GM23338 (cell line): Measurements from ENCODE around the gene CAPN15. TPM values are rescaled to one million over a fixed set of nuclear protein-coding genes. Genes with fewer than 3 reads are reported as not detected.

Source experiments
- ATAC-seq: fragments of 200-7000 bp; cut with Tn5 transposase; 3 replicates; pipeline ENCODE4 v1.9.1; 2020
- DNase-seq: peaks from one replicate; pipeline ENCODE4 v3.0.0-alpha.2; 2015; ENCODE audit warnings: low spot score
- H2AFZ ChIP-seq: fragments of 200-600 bp; sonication (generic); 2 replicates; pipeline ENCODE4 v1.8.0; 2016; ENCODE audit warnings: antibody characterized with exemption, mild to moderate bottlenecking, moderate library complexity
- H3F3A ChIP-seq: fragments of 200-600 bp; sonication (generic); replicated peaks from 2 replicates; pipeline ENCODE4 v1.8.0; 2017; ENCODE audit warnings: antibody characterized with exemption, mixed run types, low read depth
- H3K27ac ChIP-seq: fragments of 200-600 bp; sonication (generic); 2 replicates; pipeline ENCODE4 v1.6.1; 2016; ENCODE audit warnings: low read depth
- H3K27me3 ChIP-seq: fragments of 200-600 bp; sonication (generic); 2 replicates; pipeline ENCODE4 v1.8.0; 2016; ENCODE audit warnings: mild to moderate bottlenecking, mixed run types, moderate library complexity; ENCODE audit not compliant: insufficient read depth
- H3K36me3 ChIP-seq: fragments of 200-600 bp; sonication (generic); 2 replicates; pipeline ENCODE4 v1.8.0; 2016; ENCODE audit warnings: mild to moderate bottlenecking; ENCODE audit not compliant: insufficient read depth
- H3K4me1 ChIP-seq: fragments of 200-600 bp; sonication (generic); 2 replicates; pipeline ENCODE4 v1.8.0; 2016; ENCODE audit warnings: mild to moderate bottlenecking, moderate library complexity; ENCODE audit not compliant: insufficient read depth
- H3K4me2 ChIP-seq: fragments of 200-600 bp; sonication (generic); 2 replicates; pipeline ENCODE4 v1.7.1; 2017; ENCODE audit warnings: mixed run types
- H3K4me3 ChIP-seq: fragments of 200-600 bp; sonication (generic); 2 replicates; pipeline ENCODE4 v1.6.1; 2016; ENCODE audit warnings: mixed run types
- H3K79me2 ChIP-seq: fragments of 200-600 bp; sonication (generic); replicated peaks from 2 replicates; pipeline ENCODE4 v1.8.0; 2017; ENCODE audit warnings: mild to moderate bottlenecking; ENCODE audit not compliant: insufficient read depth
- H3K9me2 ChIP-seq: fragments of 200-600 bp; sonication (generic); 2 replicates; pipeline ENCODE4 v1.8.0; 2017; ENCODE audit not compliant: insufficient read depth
- H4K20me1 ChIP-seq: fragments of 200-600 bp; sonication (generic); replicated peaks from 2 replicates; pipeline ENCODE4 v1.8.0; 2017; ENCODE audit warnings: mild to moderate bottlenecking; ENCODE audit not compliant: insufficient read depth
- H3K27ac Mint-ChIP-seq: 2 replicates; pipeline ENCODE4 v1.8.0; 2020; ENCODE audit warnings: inconsistent platforms, mild to moderate bottlenecking, moderate library complexity, mixed read lengths
- H3K27me3 Mint-ChIP-seq: 3 replicates; pipeline ENCODE4 v1.8.0; 2022; ENCODE audit warnings: low read depth, mild to moderate bottlenecking, moderate library complexity, mixed read lengths, inconsistent platforms; ENCODE audit not compliant: insufficient read depth, poor library complexity
- H3K36me3 Mint-ChIP-seq: 3 replicates; pipeline ENCODE4 v1.8.0; 2021; ENCODE audit warnings: low read depth, mild to moderate bottlenecking, inconsistent platforms, moderate library complexity, mixed read lengths
- H3K4me1 Mint-ChIP-seq: 3 replicates; pipeline ENCODE4 v1.8.0; 2020; ENCODE audit warnings: mild to moderate bottlenecking, inconsistent platforms, mixed read lengths
- H3K4me3 Mint-ChIP-seq: 3 replicates; pipeline ENCODE4 v1.8.0; 2021; ENCODE audit warnings: moderate library complexity, mild to moderate bottlenecking, inconsistent platforms, mixed read lengths
- H3K9me3 Mint-ChIP-seq: 3 replicates; pipeline ENCODE4 v1.8.0; 2020; ENCODE audit warnings: moderate library complexity, mild to moderate bottlenecking, inconsistent platforms, mixed read lengths
- CREB1 ChIP-seq: fragments of 250-450 bp; sonication (Bioruptor Pico); IDR thresholded peaks from 2 replicates; pipeline ENCODE4 v1.5.0; 2020; ENCODE audit warnings: low read depth, mild to moderate bottlenecking, moderate library complexity
- EZH2 ChIP-seq: fragments of 200-600 bp; sonication (generic); IDR thresholded peaks from one replicate; pipeline ENCODE4 v1.8.0; 2017; ENCODE audit warnings: antibody characterized with exemption, mild to moderate bottlenecking, low read depth; ENCODE audit not compliant: unreplicated experiment
- EZH2phosphoT487 ChIP-seq: fragments of 200-600 bp; sonication (generic); IDR thresholded peaks from one replicate; pipeline ENCODE4 v1.8.1; 2018; ENCODE audit warnings: antibody characterized with exemption; ENCODE audit not compliant: unreplicated experiment
- JUNB ChIP-seq: IDR thresholded peaks from one replicate; pipeline ENCODE4 v1.6.1; 2016; ENCODE audit warnings: antibody characterized with exemption; ENCODE audit not compliant: unreplicated experiment
- NANOG ChIP-seq: IDR thresholded peaks from 2 replicates; pipeline ENCODE4 v1.6.1; 2016; ENCODE audit warnings: antibody characterized with exemption, borderline replicate concordance
- POLR2AphosphoS5 ChIP-seq: IDR thresholded peaks from 2 replicates; pipeline ENCODE4 v1.6.1; 2016; ENCODE audit warnings: antibody characterized with exemption, low read depth
- REST ChIP-seq: IDR thresholded peaks from one replicate; pipeline ENCODE4 v1.6.1; 2018; ENCODE audit warnings: antibody characterized with exemption; ENCODE audit not compliant: unreplicated experiment
- STAT1 ChIP-seq: IDR thresholded peaks from one replicate; pipeline ENCODE4 v1.6.1; 2016; ENCODE audit warnings: antibody characterized with exemption; ENCODE audit not compliant: unreplicated experiment
- ZNF114 ChIP-seq: fragments of 250-450 bp; sonication (Bioruptor Pico); IDR thresholded peaks from 2 replicates; pipeline ENCODE4 v1.5.0; 2020; ENCODE audit warnings: mild to moderate bottlenecking, moderate library complexity
- ZNF331 ChIP-seq: fragments of 250-450 bp; sonication (Bioruptor Pico); IDR thresholded peaks from 2 replicates; pipeline ENCODE4 v1.5.0; 2020; ENCODE audit warnings: low read depth, mild to moderate bottlenecking, moderate library complexity
- polyA plus RNA-seq: library from polyadenylated mRNA; unstranded; fragments of >200 nt; fragmentation: Nextera tagmentation; extraction: Ambion mirVana; gene quantifications from 2 replicates; pipeline ENCODE4 v1.2.1, GENCODE V29; 2016
- total RNA-seq: library from RNA; depleted of rRNA; stranded (reverse); fragments of >200 nt; shearing (Covaris generic); gene quantifications from 2 replicates; pipeline ENCODE4 v1.2.3, GENCODE V29; 2014
- TF ChIP-seq, protein P1 (sequence below), 2 experiments: fragments of 200-600 bp in 1 of 2; sonication (generic) in 1 of 2; conservative IDR thresholded peaks; 2 replicates each; pipeline versions ENCODE4 v1.5.1 to v1.6.1; 2016 to 2017; ENCODE audit warnings: antibody characterized with exemption in 2 of 2, low read depth in 2 of 2, mild to moderate bottlenecking in 2 of 2, moderate library complexity in 1 of 2
- TF ChIP-seq, protein P2 (sequence below): fragments of 250-450 bp; sonication (Bioruptor Pico); IDR thresholded peaks from 2 replicates; pipeline ENCODE4 v1.5.0; 2020; ENCODE audit warnings: mild to moderate bottlenecking, moderate library complexity
- TF ChIP-seq, protein P3 (sequence below): IDR thresholded peaks from 2 replicates; pipeline ENCODE4 v1.6.1; 2016; ENCODE audit warnings: antibody characterized with exemption

The CAPN15 gene
- total and polyA plus RNA-seq, 2 experiments from 2014 or later, result 27.3 to 164 TPM

DNA sequence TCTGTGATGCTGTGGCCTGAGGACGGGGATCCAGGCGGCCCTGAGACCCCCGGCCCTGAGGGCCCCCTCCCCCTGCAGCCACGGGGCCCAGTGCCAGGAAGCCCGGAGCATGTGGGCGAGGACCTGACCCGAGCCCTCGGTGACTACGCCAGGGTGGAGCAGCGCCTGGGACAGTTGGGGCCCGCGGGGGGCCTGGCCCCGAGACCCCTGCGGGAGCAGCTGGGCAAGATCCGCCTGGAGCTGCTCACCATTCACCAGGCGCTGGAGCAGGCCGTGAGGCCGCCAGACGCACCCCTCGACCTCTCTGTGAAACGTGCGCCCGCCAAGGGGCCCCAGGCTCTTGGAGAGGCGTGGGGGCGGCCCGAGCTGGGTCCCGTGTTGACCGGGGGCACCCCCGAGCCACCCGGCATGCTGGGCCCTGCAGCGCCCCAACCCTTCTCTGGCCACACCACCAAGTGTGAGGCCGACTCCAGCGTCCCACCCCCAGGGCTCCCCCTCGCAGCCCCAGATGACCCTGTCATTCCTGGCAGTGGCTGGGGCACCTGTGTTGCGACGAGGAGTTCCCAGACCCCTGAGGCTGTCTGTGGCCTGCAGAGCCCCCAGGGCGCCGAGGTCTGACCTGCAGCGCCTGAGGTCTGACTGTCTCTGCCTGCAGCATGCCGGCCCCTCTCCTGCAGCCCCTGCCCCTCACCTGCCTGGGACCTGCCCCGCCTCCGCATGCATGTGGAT, 37.3 kb downstream of the CAPN15 start:
- Histone ChIP-seq H3K27ac (no peak overlapping the region), H4K20me1 (no peaks in the 10 kb centered on the region), H3K4me1 (peaks cover 17% of the 10 kb centered on the region), H3K36me3 (no peaks in the 10 kb centered on the region), H2AFZ (no peak overlapping the region), H3K4me3 (no peak overlapping the region), H3K27me3 (peaks cover 17% of the 10 kb centered on the region), H3K79me2 (no peaks in the 10 kb centered on the region), H3K4me2 (no peak overlapping the region), H3K9me2 (no peaks in the 10 kb centered on the region), H3F3A (0 out of 2 replicates have a peak, but pooled peaks cover 8% of the 10 kb centered on the region)
- Mint-ChIP-seq H3K9me3 (no peaks in the 10 kb centered on the region), H3K27ac (no peak overlapping the region), H3K4me3 (no peak overlapping the region), H3K36me3 (no peaks in the 10 kb centered on the region), H3K27me3 (peaks cover 6% of the 10 kb centered on the region), H3K4me1 (peaks cover 4% of the 10 kb centered on the region; the same call in 1 of the 3 replicates)
- TF ChIP-seq POLR2AphosphoS5, result no peak
- TF ChIP-seq NANOG, result no peak
- no peak for TF ChIP-seq STAT1
- no peak for TF ChIP-seq REST
- no peak for TF ChIP-seq ZNF331 (CRISPR knock-in tag)
- TF ChIP-seq EZH2phosphoT487, result no peak
- no peak for TF ChIP-seq EZH2
- TF ChIP-seq JUNB, result no peak
- TF ChIP-seq, protein P1, sequence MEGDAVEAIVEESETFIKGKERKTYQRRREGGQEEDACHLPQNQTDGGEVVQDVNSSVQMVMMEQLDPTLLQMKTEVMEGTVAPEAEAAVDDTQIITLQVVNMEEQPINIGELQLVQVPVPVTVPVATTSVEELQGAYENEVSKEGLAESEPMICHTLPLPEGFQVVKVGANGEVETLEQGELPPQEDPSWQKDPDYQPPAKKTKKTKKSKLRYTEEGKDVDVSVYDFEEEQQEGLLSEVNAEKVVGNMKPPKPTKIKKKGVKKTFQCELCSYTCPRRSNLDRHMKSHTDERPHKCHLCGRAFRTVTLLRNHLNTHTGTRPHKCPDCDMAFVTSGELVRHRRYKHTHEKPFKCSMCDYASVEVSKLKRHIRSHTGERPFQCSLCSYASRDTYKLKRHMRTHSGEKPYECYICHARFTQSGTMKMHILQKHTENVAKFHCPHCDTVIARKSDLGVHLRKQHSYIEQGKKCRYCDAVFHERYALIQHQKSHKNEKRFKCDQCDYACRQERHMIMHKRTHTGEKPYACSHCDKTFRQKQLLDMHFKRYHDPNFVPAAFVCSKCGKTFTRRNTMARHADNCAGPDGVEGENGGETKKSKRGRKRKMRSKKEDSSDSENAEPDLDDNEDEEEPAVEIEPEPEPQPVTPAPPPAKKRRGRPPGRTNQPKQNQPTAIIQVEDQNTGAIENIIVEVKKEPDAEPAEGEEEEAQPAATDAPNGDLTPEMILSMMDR (conservative IDR thresholded peaks at IDR 0.05; ENCODE audit: low read depth in 2 of 2), result no peak
- TF ChIP-seq, protein P2, sequence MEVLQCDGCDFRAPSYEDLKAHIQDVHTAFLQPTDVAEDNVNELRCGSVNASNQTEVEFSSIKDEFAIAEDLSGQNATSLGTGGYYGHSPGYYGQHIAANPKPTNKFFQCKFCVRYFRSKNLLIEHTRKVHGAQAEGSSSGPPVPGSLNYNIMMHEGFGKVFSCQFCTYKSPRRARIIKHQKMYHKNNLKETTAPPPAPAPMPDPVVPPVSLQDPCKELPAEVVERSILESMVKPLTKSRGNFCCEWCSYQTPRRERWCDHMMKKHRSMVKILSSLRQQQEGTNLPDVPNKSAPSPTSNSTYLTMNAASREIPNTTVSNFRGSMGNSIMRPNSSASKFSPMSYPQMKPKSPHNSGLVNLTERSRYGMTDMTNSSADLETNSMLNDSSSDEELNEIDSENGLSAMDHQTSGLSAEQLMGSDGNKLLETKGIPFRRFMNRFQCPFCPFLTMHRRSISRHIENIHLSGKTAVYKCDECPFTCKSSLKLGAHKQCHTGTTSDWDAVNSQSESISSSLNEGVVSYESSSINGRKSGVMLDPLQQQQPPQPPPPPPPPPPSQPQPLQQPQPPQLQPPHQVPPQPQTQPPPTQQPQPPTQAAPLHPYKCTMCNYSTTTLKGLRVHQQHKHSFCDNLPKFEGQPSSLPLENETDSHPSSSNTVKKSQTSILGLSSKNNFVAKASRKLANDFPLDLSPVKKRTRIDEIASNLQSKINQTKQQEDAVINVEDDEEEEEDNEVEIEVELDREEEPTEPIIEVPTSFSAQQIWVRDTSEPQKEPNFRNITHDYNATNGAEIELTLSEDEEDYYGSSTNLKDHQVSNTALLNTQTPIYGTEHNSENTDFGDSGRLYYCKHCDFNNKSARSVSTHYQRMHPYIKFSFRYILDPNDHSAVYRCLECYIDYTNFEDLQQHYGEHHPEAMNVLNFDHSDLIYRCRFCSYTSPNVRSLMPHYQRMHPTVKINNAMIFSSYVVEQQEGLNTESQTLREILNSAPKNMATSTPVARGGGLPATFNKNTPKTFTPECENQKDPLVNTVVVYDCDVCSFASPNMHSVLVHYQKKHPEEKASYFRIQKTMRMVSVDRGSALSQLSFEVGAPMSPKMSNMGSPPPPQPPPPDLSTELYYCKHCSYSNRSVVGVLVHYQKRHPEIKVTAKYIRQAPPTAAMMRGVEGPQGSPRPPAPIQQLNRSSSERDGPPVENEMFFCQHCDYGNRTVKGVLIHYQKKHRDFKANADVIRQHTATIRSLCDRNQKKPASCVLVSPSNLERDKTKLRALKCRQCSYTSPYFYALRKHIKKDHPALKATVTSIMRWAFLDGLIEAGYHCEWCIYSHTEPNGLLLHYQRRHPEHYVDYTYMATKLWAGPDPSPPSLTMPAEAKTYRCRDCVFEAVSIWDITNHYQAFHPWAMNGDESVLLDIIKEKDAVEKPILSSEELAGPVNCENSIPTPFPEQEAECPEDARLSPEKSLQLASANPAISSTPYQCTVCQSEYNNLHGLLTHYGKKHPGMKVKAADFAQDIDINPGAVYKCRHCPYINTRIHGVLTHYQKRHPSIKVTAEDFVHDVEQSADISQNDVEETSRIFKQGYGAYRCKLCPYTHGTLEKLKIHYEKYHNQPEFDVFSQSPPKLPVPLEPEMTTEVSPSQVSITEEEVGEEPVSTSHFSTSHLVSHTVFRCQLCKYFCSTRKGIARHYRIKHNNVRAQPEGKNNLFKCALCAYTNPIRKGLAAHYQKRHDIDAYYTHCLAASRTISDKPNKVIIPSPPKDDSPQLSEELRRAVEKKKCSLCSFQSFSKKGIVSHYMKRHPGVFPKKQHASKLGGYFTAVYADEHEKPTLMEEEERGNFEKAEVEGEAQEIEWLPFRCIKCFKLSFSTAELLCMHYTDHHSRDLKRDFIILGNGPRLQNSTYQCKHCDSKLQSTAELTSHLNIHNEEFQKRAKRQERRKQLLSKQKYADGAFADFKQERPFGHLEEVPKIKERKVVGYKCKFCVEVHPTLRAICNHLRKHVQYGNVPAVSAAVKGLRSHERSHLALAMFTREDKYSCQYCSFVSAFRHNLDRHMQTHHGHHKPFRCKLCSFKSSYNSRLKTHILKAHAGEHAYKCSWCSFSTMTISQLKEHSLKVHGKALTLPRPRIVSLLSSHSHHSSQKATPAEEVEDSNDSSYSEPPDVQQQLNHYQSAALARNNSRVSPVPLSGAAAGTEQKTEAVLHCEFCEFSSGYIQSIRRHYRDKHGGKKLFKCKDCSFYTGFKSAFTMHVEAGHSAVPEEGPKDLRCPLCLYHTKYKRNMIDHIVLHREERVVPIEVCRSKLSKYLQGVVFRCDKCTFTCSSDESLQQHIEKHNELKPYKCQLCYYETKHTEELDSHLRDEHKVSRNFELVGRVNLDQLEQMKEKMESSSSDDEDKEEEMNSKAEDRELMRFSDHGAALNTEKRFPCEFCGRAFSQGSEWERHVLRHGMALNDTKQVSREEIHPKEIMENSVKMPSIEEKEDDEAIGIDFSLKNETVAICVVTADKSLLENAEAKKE (CRISPR knock-in tag), result no peak
- TF ChIP-seq CREB1, result no peak
- TF ChIP-seq, protein P3, sequence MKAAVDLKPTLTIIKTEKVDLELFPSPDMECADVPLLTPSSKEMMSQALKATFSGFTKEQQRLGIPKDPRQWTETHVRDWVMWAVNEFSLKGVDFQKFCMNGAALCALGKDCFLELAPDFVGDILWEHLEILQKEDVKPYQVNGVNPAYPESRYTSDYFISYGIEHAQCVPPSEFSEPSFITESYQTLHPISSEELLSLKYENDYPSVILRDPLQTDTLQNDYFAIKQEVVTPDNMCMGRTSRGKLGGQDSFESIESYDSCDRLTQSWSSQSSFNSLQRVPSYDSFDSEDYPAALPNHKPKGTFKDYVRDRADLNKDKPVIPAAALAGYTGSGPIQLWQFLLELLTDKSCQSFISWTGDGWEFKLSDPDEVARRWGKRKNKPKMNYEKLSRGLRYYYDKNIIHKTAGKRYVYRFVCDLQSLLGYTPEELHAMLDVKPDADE, result no peak
- no peak for TF ChIP-seq ZNF114 (CRISPR knock-in tag)
- ATAC-seq, result no peak
- DNase-seq, result no peak
